ENCODE measurements around the gene HOTAIR. TPM values are rescaled to one million over a fixed set of nuclear protein-coding genes. Genes with fewer than 3 reads are reported as not detected.

HOTAIR gene
- total RNA-seq, 1 experiment from 2014 or later: not detected

GRCh38 chr12:53942467-53942997, 32.2 kb downstream of the HOTAIR start:
- peaks cover 98% of the 10 kb centered on the region for H3K27me3 Mint-ChIP-seq (ENCODE audit: low read depth)
- peaks cover 0 to 16% of the 10 kb centered on the region in 2 experiments; a peak in 3 of 4 replicates for H3K4me1 Mint-ChIP-seq
- Histone ChIP-seq H4K20me1 (ENCODE audit: control insufficient read depth, insufficient read depth, insufficient read length) (no peaks in the 10 kb centered on the region), H3T11ph (ENCODE audit: low read length) (no peak overlapping the region), H2BK15ac (ENCODE audit: low read depth, low read length) (no peak overlapping the region), H4K5ac (ENCODE audit: insufficient read length, low read depth, low read length) (no peak overlapping the region), H2BK120ac (ENCODE audit: low read depth, low read length, poor library complexity, severe bottlenecking) (no peak overlapping the region), H3K9ac (ENCODE audit: extremely low read depth, insufficient read length, low read length) (no peak overlapping the region), H4K91ac (ENCODE audit: insufficient read length, low read depth, low read length) (no peak overlapping the region), H2BK12ac (ENCODE audit: insufficient read length, low read depth, low read length) (no peak overlapping the region), H3K56ac (ENCODE audit: insufficient read length, low read depth, low read length) (no peak overlapping the region), H3K14ac (ENCODE audit: insufficient read depth, low read length) (no peak overlapping the region), H3K79me1 (ENCODE audit: insufficient read depth, low read depth, low read length, poor library complexity, severe bottlenecking) (no peaks in the 10 kb centered on the region), H2AFZ (ENCODE audit: low read length) (no peak overlapping the region), H3K27me3 (ENCODE audit: insufficient read depth, low read length) (peaks cover 91% of the 10 kb centered on the region), H3K9me3 (ENCODE audit: control insufficient read depth, low read depth, low read length) (no peaks in the 10 kb centered on the region), H3K23ac (ENCODE audit: insufficient read length, low read depth, low read length) (no peak overlapping the region), H2AK5ac (ENCODE audit: insufficient read length, low read length) (no peak overlapping the region), H3K4ac (ENCODE audit: low read depth, low read length) (no peak overlapping the region), H3K23me2 (ENCODE audit: insufficient read length, low read depth, low read length, poor library complexity, severe bottlenecking) (no peaks in the 10 kb centered on the region), H3K4me2 (ENCODE audit: insufficient read depth, insufficient read length, low read length) (no peak overlapping the region), H3K18ac (ENCODE audit: insufficient read length, low read depth, low read length) (no peak overlapping the region), H3K4me1 (ENCODE audit: insufficient read depth, low read length) (no peaks in the 10 kb centered on the region), H2BK20ac (ENCODE audit: low read depth, low read length, poor library complexity, severe bottlenecking) (no peak overlapping the region), H3K27ac (ENCODE audit: insufficient read length, low read depth, low read length) (no peak overlapping the region), H2BK5ac (ENCODE audit: insufficient read length, low read length) (no peak overlapping the region), H4K8ac (replicated peaks; ENCODE audit: insufficient read length, low read depth, low read length) (no peak overlapping the region), H3K79me2 (ENCODE audit: insufficient read depth, low read length) (no peaks in the 10 kb centered on the region)
- no peak for TF ChIP-seq CTCF (conservative IDR thresholded peaks at IDR 0.05)
- no peak overlapping the region for H3K4me3 Mint-ChIP-seq
- WGBS (ENCODE audit: extremely low coverage, insufficient read length, low lambda C conversion rate): no CpG with 5 or more reads among the region's 2 CpGs
- H3K36me3 Mint-ChIP-seq (ENCODE audit: insufficient read depth in 1 of 3, low read depth in 3 of 3): no peaks in the 10 kb centered on the region
- H3K9me3 Mint-ChIP-seq: peaks cover 0 to 4% of the 10 kb centered on the region in 2 experiments; a peak in 4 of 5 replicates
- no peak for DNase-seq
- no peak overlapping the region for H3K27ac Mint-ChIP-seq
